Lower leg skin (tissue), 4 donors: ENCODE measurements around the gene GLA. TPM values are rescaled to one million over a fixed set of nuclear protein-coding genes. Genes with fewer than 3 reads are reported as not detected.
A peak's percentile ranks its signal among the peaks of the same experiment; 100 is the strongest.

Experiments used
- DNase-seq, 2 donors: peaks; one replicate each; pipeline ENCODE4 v3.0.0-alpha.2; 2019; ENCODE audit warnings: low spot score in 2 of 2
- H3K4me3 ChIP-seq: fragments of 200-600 bp; sonication (generic); 2 replicates; pipeline ENCODE4 v1.5.1; 2017; ENCODE audit warnings: mild to moderate bottlenecking, low read depth; ENCODE audit not compliant: poor library complexity, severe bottlenecking
- CTCF ChIP-seq, 3 donors: fragments of 450-650 bp; IDR thresholded peaks; one replicate each; pipeline ENCODE4 v1.5.1; 2016; ENCODE audit warnings: antibody characterized with exemption in 3 of 3, mild to moderate bottlenecking in 3 of 3, moderate library complexity in 2 of 3
- POLR2A ChIP-seq, 2 donors: fragments of 450-650 bp; IDR thresholded peaks; one replicate each; pipeline ENCODE4 v1.6.1; 2016 to 2017; ENCODE audit warnings: antibody characterized with exemption in 2 of 2, mild to moderate bottlenecking in 1 of 2, moderate library complexity in 1 of 2
- WGBS, 2 donors: methylation state at CpG; one replicate each; pipeline ENCODE4 v1.1.5; 2018; 5-methylcytosine and 5-hydroxymethylcytosine counted together
- intact Hi-C: fragments of 100-400 bp; cut with DNase I; formaldehyde crosslinking; loops from one replicate; pipeline ENCODE4 v1.15.0; 2023; ENCODE audit warnings: low total_unique reads
- total RNA-seq, 4 donors: library from RNA; depleted of rRNA; stranded (reverse); fragments of >200 nt; gene quantifications; one replicate each; pipeline ENCODE4 v1.1.0, GENCODE V29; 2016

GLA gene
- total RNA-seq, 4 donors from 2014 or later, result 16.4 to 21.1 (median 18.0) TPM

GRCh38 chrX:101348452-101349192, 59.1 kb downstream of the GLA start, which contains the start of gene TIMM8A:
Gene TIMM8A, minus strand, starts transcription at chrX:101348742. Its CDS starts 78 bp downstream, at chrX:101348664.
- H3K4me3 ChIP-seq, result peak within 1 kb of the TSS; percentile 38
- 1 to 29% methylated on average over 24 to 39 of the region's 55 CpGs for WGBS, 2 donors
- peak; percentile 70 to 95 for DNase-seq
- no peak for TF ChIP-seq POLR2A (IDR thresholded peaks at IDR 0.05)
- TF ChIP-seq CTCF (IDR thresholded peaks at IDR 0.05), result no peak
- intact Hi-C loops, result no loop called here

- peak overlapping the region; percentile 38 for H3K4me3 ChIP-seq
- no peak for DNase-seq
- intact Hi-C loops, result no loop called here
- TF ChIP-seq CTCF (IDR thresholded peaks at IDR 0.05) (no peak), POLR2A (IDR thresholded peaks at IDR 0.05) (no peak)
- WGBS, 2 donors, result 0 to 28% methylated on average over 12 to 14 of the region's 14 CpGs
These were observed 59.8 kb downstream of the GLA start for GRCh38 chrX:101347859-101348451.

Other genes with a start within 250 kb of the GLA start
- gene DRP2, start 188.1 kb downstream of the GLA start, total RNA-seq, result under 1 TPM; 0.08 to 0.39 (median 0.18) TPM
- 1 to 10 TPM in 1 of 4 donors, under 1 TPM in 3; 0.45 to 1.5 (median 0.67) TPM for gene TAF7L, start 116.6 kb downstream of the GLA start, total RNA-seq
- 1 to 10 TPM; 6.9 to 8.9 (median 8.6) TPM for gene TIMM8A, start 59.2 kb downstream of the GLA start, total RNA-seq
- gene BTK, start 21.7 kb downstream of the GLA start, total RNA-seq, result 1 to 10 TPM; 1.5 to 3.6 (median 3.4) TPM
- gene RPL36A, start 16.9 kb downstream of the GLA start, total RNA-seq, result 1,000 to 10,000 TPM; 1,158 to 5,300 (median 1,747) TPM
- 10 to 100 TPM; 43.5 to 54.7 (median 53.7) TPM for gene HNRNPH2, start 297 bp upstream of the GLA start, total RNA-seq
- 1 to 10 TPM; 1.9 to 6.1 (median 5.0) TPM for gene ARMCX4, start 77.5 kb upstream of the GLA start, total RNA-seq
- 10 to 100 TPM; 16.2 to 20.9 (median 18.7) TPM for gene ARMCX1, start 142.6 kb upstream of the GLA start, total RNA-seq
- gene ARMCX6, start 210.1 kb upstream of the GLA start, total RNA-seq, result 10 to 100 TPM; 13.6 to 28.6 (median 17.2) TPM
- 10 to 100 TPM; 14.7 to 21.5 (median 17.0) TPM for gene ARMCX3, start 215.2 kb upstream of the GLA start, total RNA-seq